ENCODE results near the gene SFI1. TPM values are rescaled to one million over a fixed set of nuclear protein-coding genes. Genes with fewer than 3 reads are reported as not detected.
"Not testable (repeated sequence)": the region's sequence is repeated elsewhere in the genome, so short reads cannot be mapped to it uniquely, and the experiment has no call there.

The SFI1 gene
- total RNA-seq, 1 donor from 2014 or later = 40.6 TPM

- no peak for TF ChIP-seq CTCF (IDR thresholded peaks at IDR 0.05)
- Mint-ChIP-seq H3K4me3 (ENCODE audit: unreplicated experiment) (no peak overlapping the region), H3K27ac (ENCODE audit: unreplicated experiment) (peak overlapping the region; percentile 64), H3K27me3 (ENCODE audit: unreplicated experiment) (no peaks in the 10 kb centered on the region), H3K36me3 (ENCODE audit: unreplicated experiment) (peaks cover 4% of the 10 kb centered on the region), H3K4me1 (ENCODE audit: unreplicated experiment) (peaks cover 28% of the 10 kb centered on the region), H3K9me3 (ENCODE audit: unreplicated experiment) (no peaks in the 10 kb centered on the region)
- no peak for DNase-seq (ENCODE audit: extremely low spot score, unreplicated experiment)
Observed at GRCh38 chr22:31532060-31532459, 35.7 kb downstream of the SFI1 start.

DNA sequence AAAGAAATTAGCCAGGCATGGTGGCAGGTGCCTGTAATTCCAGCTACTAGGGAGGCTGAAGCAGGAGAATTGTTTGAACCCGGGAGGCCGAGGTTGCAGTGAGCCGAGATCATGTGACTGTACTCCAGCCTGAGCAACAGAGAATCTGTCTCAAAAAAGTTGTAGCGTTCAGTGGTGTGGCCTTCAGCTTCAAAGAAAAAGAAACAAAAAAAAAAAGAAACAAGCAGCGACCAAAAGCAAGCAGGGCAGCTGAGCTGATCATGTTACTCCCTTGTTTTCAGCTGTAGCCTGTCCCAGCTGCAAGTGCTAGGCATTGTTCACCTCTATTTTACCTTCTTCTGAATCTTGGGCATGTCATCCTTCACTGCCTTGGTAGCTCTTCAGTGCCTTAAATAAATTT is 37.0 kb downstream of the SFI1 start:
- Mint-ChIP-seq H3K4me3 (ENCODE audit: unreplicated experiment) (no peak overlapping the region), H3K9me3 (ENCODE audit: unreplicated experiment) (no peaks in the 10 kb centered on the region), H3K27ac (ENCODE audit: unreplicated experiment) (no peak overlapping the region), H3K4me1 (ENCODE audit: unreplicated experiment) (peaks cover 28% of the 10 kb centered on the region), H3K27me3 (ENCODE audit: unreplicated experiment) (no peaks in the 10 kb centered on the region), H3K36me3 (ENCODE audit: unreplicated experiment) (peaks cover 6% of the 10 kb centered on the region)
- TF ChIP-seq CTCF (IDR thresholded peaks at IDR 0.05) = no peak
- no peak for DNase-seq (ENCODE audit: extremely low spot score, unreplicated experiment)

DNA sequence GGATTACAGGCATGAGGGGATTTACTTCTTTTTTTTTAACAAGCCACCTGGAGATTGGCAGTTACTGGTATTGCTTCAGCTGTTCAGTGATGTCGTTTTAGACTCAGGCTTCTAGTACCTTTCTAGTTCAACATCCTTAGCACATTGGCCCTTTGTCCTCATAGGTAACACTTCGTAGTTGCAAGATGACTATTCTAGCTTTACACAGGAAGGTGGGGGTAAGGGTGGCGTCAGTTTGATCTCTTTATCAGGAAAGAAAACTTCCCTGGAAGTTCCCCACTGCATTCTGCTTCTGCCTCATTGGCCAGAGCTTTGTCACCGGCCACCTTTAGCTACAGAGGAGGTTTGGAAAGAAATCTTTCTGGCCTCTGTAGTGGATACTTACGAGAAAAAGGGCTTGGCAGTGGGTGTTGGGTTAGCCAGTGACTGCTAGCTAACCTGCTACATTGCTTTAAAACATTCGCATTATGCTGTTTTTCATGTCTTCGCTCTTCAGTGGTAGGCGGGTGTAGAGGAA is 40.7 kb downstream of the SFI1 start:
- no peak for TF ChIP-seq CTCF (IDR thresholded peaks at IDR 0.05)
- Mint-ChIP-seq H3K9me3 (ENCODE audit: unreplicated experiment) (no peaks in the 10 kb centered on the region), H3K36me3 (ENCODE audit: unreplicated experiment) (peaks cover 14% of the 10 kb centered on the region), H3K4me1 (ENCODE audit: unreplicated experiment) (peaks cover 7% of the 10 kb centered on the region), H3K4me3 (ENCODE audit: unreplicated experiment) (no peak overlapping the region), H3K27me3 (ENCODE audit: unreplicated experiment) (no peaks in the 10 kb centered on the region), H3K27ac (ENCODE audit: unreplicated experiment) (no peak overlapping the region)
- no peak for DNase-seq (ENCODE audit: extremely low spot score, unreplicated experiment)

DNA sequence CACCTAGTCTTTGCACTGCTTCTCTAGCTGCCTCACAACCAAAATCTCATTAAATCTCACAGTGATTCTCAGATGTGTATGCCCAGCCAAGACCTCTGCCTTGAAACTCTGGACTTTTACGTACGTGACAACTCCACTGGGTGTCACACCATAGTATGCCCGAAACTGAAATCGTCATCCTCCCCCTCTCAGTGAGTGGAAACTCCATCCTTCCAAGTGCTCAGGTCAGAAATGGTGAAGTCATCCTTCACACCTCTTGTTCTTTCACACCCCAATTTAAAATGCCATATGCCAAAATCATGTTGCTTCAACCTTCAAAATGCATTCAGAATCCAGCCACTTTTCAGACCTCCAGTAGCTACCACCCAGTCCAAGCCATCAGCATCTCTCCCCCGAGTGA is 42.5 kb downstream of the SFI1 start:
- no peak for DNase-seq (ENCODE audit: extremely low spot score, unreplicated experiment)
- no peak overlapping the region for H3K27ac Mint-ChIP-seq (ENCODE audit: unreplicated experiment)
- no peak for TF ChIP-seq CTCF (IDR thresholded peaks at IDR 0.05)

GRCh38 chr22:31540166-31540565 is 43.8 kb downstream of the SFI1 start:
- H3K4me3 Mint-ChIP-seq (ENCODE audit: unreplicated experiment); H3K27me3 Mint-ChIP-seq (ENCODE audit: unreplicated experiment); H3K27ac Mint-ChIP-seq (ENCODE audit: unreplicated experiment); H3K4me1 Mint-ChIP-seq (ENCODE audit: unreplicated experiment); H3K9me3 Mint-ChIP-seq (ENCODE audit: unreplicated experiment); DNase-seq (ENCODE audit: extremely low spot score, unreplicated experiment): not testable (repeated sequence)
- peaks cover 12% of the 10 kb centered on the region for H3K36me3 Mint-ChIP-seq (ENCODE audit: unreplicated experiment)

More for the DNA sequence above, 42.5 kb downstream of the SFI1 start:
- no peak overlapping the region for H3K4me3 Mint-ChIP-seq (ENCODE audit: unreplicated experiment)
- H3K9me3 Mint-ChIP-seq (ENCODE audit: unreplicated experiment) = no peaks in the 10 kb centered on the region
- peaks cover 14% of the 10 kb centered on the region for H3K36me3 Mint-ChIP-seq (ENCODE audit: unreplicated experiment)
- H3K27me3 Mint-ChIP-seq (ENCODE audit: unreplicated experiment) = no peaks in the 10 kb centered on the region
- H3K4me1 Mint-ChIP-seq (ENCODE audit: unreplicated experiment) = no peaks in the 10 kb centered on the region

DNA sequence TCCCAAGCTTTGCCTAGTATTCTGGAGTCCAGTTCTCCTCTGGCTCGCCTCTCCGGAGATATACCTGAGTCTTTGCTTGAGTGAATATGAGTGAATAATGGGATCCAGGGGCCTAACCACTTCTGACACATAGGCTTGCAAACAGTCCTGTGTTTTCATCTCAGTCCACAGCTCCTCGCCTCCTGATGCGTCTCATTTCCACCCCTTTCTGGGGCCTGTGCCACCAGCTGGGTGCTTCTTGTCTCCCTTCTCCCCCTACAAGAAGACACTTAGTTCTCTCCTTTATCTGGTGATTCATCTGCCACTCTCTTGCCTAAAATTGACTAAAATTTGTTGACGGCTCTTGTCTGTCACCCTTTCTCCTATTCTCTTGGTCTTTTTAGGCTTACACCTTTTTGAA is 44.6 kb downstream of the SFI1 start:
- no peak for TF ChIP-seq CTCF (IDR thresholded peaks at IDR 0.05)
- H3K36me3 Mint-ChIP-seq (ENCODE audit: unreplicated experiment) = peaks cover 12% of the 10 kb centered on the region
- H3K27me3 Mint-ChIP-seq (ENCODE audit: unreplicated experiment) = no peaks in the 10 kb centered on the region
- no peak overlapping the region for H3K4me3 Mint-ChIP-seq (ENCODE audit: unreplicated experiment)
- no peak for DNase-seq (ENCODE audit: extremely low spot score, unreplicated experiment)
- H3K9me3 Mint-ChIP-seq (ENCODE audit: unreplicated experiment) = no peaks in the 10 kb centered on the region
- no peak overlapping the region for H3K27ac Mint-ChIP-seq (ENCODE audit: unreplicated experiment)
- H3K4me1 Mint-ChIP-seq (ENCODE audit: unreplicated experiment) = no peaks in the 10 kb centered on the region

All from osteocyte (in vitro differentiated cells).